Neural cell (in vitro differentiated cells): ENCODE data around the gene DGKI. TPM values are rescaled to one million over a fixed set of nuclear protein-coding genes. Genes with fewer than 3 reads are reported as not detected.

ENCODE experiments used
- H2AFZ ChIP-seq: fragments of 200-600, 300-800 bp; sonication (generic), shearing (Covaris generic); 2 replicates; pipeline ENCODE4 v1.6.0; 2014; ENCODE audit warnings: low read depth, mild to moderate bottlenecking, antibody characterized with exemption, low read length, moderate library complexity
- H3F3A ChIP-seq: fragments of 200-600 bp; shearing (Covaris generic); 2 replicates; pipeline ENCODE4 v1.6.1; 2016; ENCODE audit warnings: mild to moderate bottlenecking, moderate library complexity, mixed read lengths, antibody characterized with exemption, low read length; ENCODE audit not compliant: insufficient read depth, poor library complexity, severe bottlenecking
- H3K27ac ChIP-seq: fragments of 200-600, 300-800 bp; sonication (generic), shearing (Covaris generic); 2 replicates; pipeline ENCODE4 v1.5.1; 2014; ENCODE audit warnings: mild to moderate bottlenecking, low read length, moderate library complexity
- H3K27me3 ChIP-seq: fragments of 300-800, 200-600 bp; sonication (generic), shearing (Covaris generic); 2 replicates; pipeline ENCODE4 v1.6.0; 2014; ENCODE audit warnings: mild to moderate bottlenecking, low read depth, low read length, moderate library complexity; ENCODE audit not compliant: insufficient read depth
- H3K36me3 ChIP-seq: fragments of 300-800, 200-600 bp; sonication (generic), shearing (Covaris generic); 2 replicates; pipeline ENCODE4 v1.5.1; 2014; ENCODE audit warnings: mild to moderate bottlenecking, antibody characterized with exemption, low read length, moderate library complexity; ENCODE audit not compliant: insufficient read depth
- H3K4me2 ChIP-seq: fragments of 300-800, 200-600 bp; sonication (generic), shearing (Covaris generic); 2 replicates; pipeline ENCODE4 v1.6.0; 2014; ENCODE audit warnings: mild to moderate bottlenecking, low read length
- H3K4me3 ChIP-seq: fragments of 300-800, 200-600 bp; sonication (generic), shearing (Covaris generic); 2 replicates; pipeline ENCODE4 v1.5.1; 2014; ENCODE audit warnings: mild to moderate bottlenecking, low read length, moderate library complexity
- H3K79me2 ChIP-seq: fragments of 200-600 bp; shearing (Covaris generic); replicated peaks from 2 replicates; pipeline ENCODE4 v1.6.0; 2014; ENCODE audit warnings: mild to moderate bottlenecking, low read length, moderate library complexity; ENCODE audit not compliant: insufficient read depth
- H3K9ac ChIP-seq: fragments of 300-800, 200-600 bp; sonication (generic), shearing (Covaris generic); 2 replicates; pipeline ENCODE4 v1.6.1; 2016; ENCODE audit warnings: mild to moderate bottlenecking, low read length, mixed read lengths
- H3K9me2 ChIP-seq: fragments of 200-600 bp; shearing (Covaris generic); 2 replicates; pipeline ENCODE4 v1.6.1; 2016; ENCODE audit warnings: mild to moderate bottlenecking, low read length, mixed read lengths; ENCODE audit not compliant: insufficient read depth
- H3K9me3 ChIP-seq: fragments of 200-600, 300-800 bp; sonication (generic), shearing (Covaris generic); 2 replicates; pipeline ENCODE4 v1.6.1; 2016; ENCODE audit warnings: mild to moderate bottlenecking, mixed run types, low read length, moderate library complexity, mixed read lengths
- H4K20me1 ChIP-seq: fragments of 200-600 bp; shearing (Covaris generic); 2 replicates; pipeline ENCODE4 v1.6.1; 2016; ENCODE audit warnings: mild to moderate bottlenecking, mixed run types; ENCODE audit not compliant: insufficient read depth
- CTCF ChIP-seq: fragments of 450-650 bp; IDR thresholded peaks from 2 replicates; pipeline ENCODE4 v1.5.1; 2014; ENCODE audit warnings: antibody characterized with exemption, mild to moderate bottlenecking, moderate library complexity; ENCODE audit not compliant: poor library complexity, severe bottlenecking
- EP300 ChIP-seq: fragments of 450-650 bp; conservative IDR thresholded peaks from 2 replicates; pipeline ENCODE4 v1.6.1; 2014; ENCODE audit warnings: antibody characterized with exemption, mild to moderate bottlenecking, moderate library complexity; ENCODE audit not compliant: poor library complexity, severe bottlenecking
- EZH2 ChIP-seq: fragments of 200-600, 300-800 bp; shearing (Covaris generic), sonication (generic); IDR thresholded peaks from 2 replicates; pipeline ENCODE4 v1.6.1; 2014; ENCODE audit warnings: antibody characterized with exemption, low read length, borderline replicate concordance, mild to moderate bottlenecking; ENCODE audit not compliant: insufficient read depth, poor library complexity, severe bottlenecking
- MXI1 ChIP-seq: fragments of 450-650 bp; conservative IDR thresholded peaks from 2 replicates; pipeline ENCODE4 v1.6.1; 2014; ENCODE audit warnings: antibody characterized with exemption, mild to moderate bottlenecking; ENCODE audit not compliant: poor library complexity, severe bottlenecking
- POLR2AphosphoS5 ChIP-seq: IDR thresholded peaks from 2 replicates; pipeline ENCODE4 v1.6.1; 2012
- RAD21 ChIP-seq: fragments of 450-650 bp; conservative IDR thresholded peaks from 2 replicates; pipeline ENCODE4 v1.6.1; 2014; ENCODE audit warnings: antibody characterized with exemption, mild to moderate bottlenecking, moderate library complexity
- REST ChIP-seq: IDR thresholded peaks from 2 replicates; pipeline ENCODE4 v1.6.1; 2012; ENCODE audit warnings: borderline replicate concordance
- SMC3 ChIP-seq: fragments of 450-650 bp; conservative IDR thresholded peaks from 2 replicates; pipeline ENCODE4 v1.6.1; 2014; ENCODE audit warnings: antibody characterized with exemption, mild to moderate bottlenecking, moderate library complexity; ENCODE audit not compliant: poor library complexity
- TAF1 ChIP-seq: IDR thresholded peaks from 2 replicates; pipeline ENCODE4 v1.6.1; 2012; ENCODE audit warnings: low read depth
- polyA plus RNA-seq: library from polyadenylated mRNA; depleted of rRNA; stranded (reverse); fragments of >200 nt; gene quantifications from 2 replicates; pipeline ENCODE4 v1.2.3, GENCODE V29; 2014

Gene DGKI
- polyA plus RNA-seq, 1 donor from 2014 or later = 15.8 TPM

GRCh38 chr7:137395420-137395819 is 451.4 kb downstream of the DGKI start:
- no peak overlapping the region for H3K27ac ChIP-seq
- no peaks in the 10 kb centered on the region for H4K20me1 ChIP-seq
- H3K4me3 ChIP-seq = no peak overlapping the region

GRCh38 chr7:137393570-137393969 is 453.2 kb downstream of the DGKI start:
- Histone ChIP-seq H4K20me1 (no peaks in the 10 kb centered on the region), H3K4me2 (no peak overlapping the region), H3F3A (no peaks in the 10 kb centered on the region), H3K79me2 (no peaks in the 10 kb centered on the region), H3K9ac (no peak overlapping the region), H3K36me3 (peaks cover 8% of the 10 kb centered on the region), H2AFZ (no peak overlapping the region), H3K9me2 (no peaks in the 10 kb centered on the region), H3K4me3 (no peak overlapping the region), H3K27me3 (no peaks in the 10 kb centered on the region), H3K9me3 (no peaks in the 10 kb centered on the region), H3K27ac (no peak overlapping the region)
- no peak for TF ChIP-seq SMC3
- no peak for TF ChIP-seq POLR2AphosphoS5

More at GRCh38 chr7:137395420-137395819, 451.4 kb downstream of the DGKI start:
- peaks cover 5% of the 10 kb centered on the region for H3K36me3 ChIP-seq
- no peaks in the 10 kb centered on the region for H3K9me3 ChIP-seq
- no peak overlapping the region for H2AFZ ChIP-seq
- no peaks in the 10 kb centered on the region for H3K79me2 ChIP-seq
- H3K27me3 ChIP-seq = no peaks in the 10 kb centered on the region
- no peaks in the 10 kb centered on the region for H3F3A ChIP-seq
- H3K9me2 ChIP-seq = no peaks in the 10 kb centered on the region
- TF ChIP-seq POLR2AphosphoS5 (no peak), EP300 (no peak), MXI1 (no peak), EZH2 (no peak), RAD21 (no peak), TAF1 (no peak)
- H3K9ac ChIP-seq = no peak overlapping the region
- no peak overlapping the region for H3K4me2 ChIP-seq

GRCh38 chr7:137390076-137390475 is 456.7 kb downstream of the DGKI start:
- Histone ChIP-seq H3K4me3 (no peak overlapping the region), H3K9me2 (no peaks in the 10 kb centered on the region), H3K27ac (no peak overlapping the region), H3K79me2 (no peaks in the 10 kb centered on the region), H3K36me3 (peaks cover 8% of the 10 kb centered on the region), H4K20me1 (no peaks in the 10 kb centered on the region), H3F3A (no peaks in the 10 kb centered on the region), H2AFZ (no peak overlapping the region), H3K27me3 (no peaks in the 10 kb centered on the region), H3K9me3 (no peaks in the 10 kb centered on the region), H3K9ac (no peak overlapping the region), H3K4me2 (no peak overlapping the region)
- TF ChIP-seq EZH2 = no peak
- no peak for TF ChIP-seq POLR2AphosphoS5
- no peak for TF ChIP-seq CTCF
- no peak for TF ChIP-seq RAD21
- TF ChIP-seq SMC3 = no peak
- no peak for TF ChIP-seq TAF1
- TF ChIP-seq MXI1 = no peak
- TF ChIP-seq REST = no peak
- TF ChIP-seq EP300 = no peak
